Right forelimb (tissue), 1 donor: ENCODE results near the gene PJVK.

ENCODE experiments used
- DNase-seq: peaks from one replicate; pipeline ENCODE4 v3.0.0-alpha.2; 2018

PJVK gene

GRCh38 chr2:178484245-178485041, 33.3 kb downstream of the PJVK start:
- no peak for DNase-seq

GRCh38 chr2:178485356-178485755, 34.2 kb downstream of the PJVK start:
- no peak for DNase-seq

- no peak for DNase-seq
Observed at GRCh38 chr2:178491612-178492011, 40.4 kb downstream of the PJVK start.

GRCh38 chr2:178496049-178496448, 44.9 kb downstream of the PJVK start:
- DNase-seq = no peak

GRCh38 chr2:178498137-178498536, 47.0 kb downstream of the PJVK start:
- DNase-seq = no peak

- DNase-seq = no peak
Observed at GRCh38 chr2:178499640-178500039, 48.5 kb downstream of the PJVK start.

- DNase-seq = no peak
Observed at GRCh38 chr2:178502751-178503150, 51.6 kb downstream of the PJVK start.

GRCh38 chr2:178506101-178506500, 54.9 kb downstream of the PJVK start:
- no peak for DNase-seq

GRCh38 chr2:178506524-178506923, 55.3 kb downstream of the PJVK start:
- no peak for DNase-seq

- DNase-seq = no peak
Observed at GRCh38 chr2:178506949-178507348, 55.8 kb downstream of the PJVK start.

- DNase-seq = no peak
Observed at GRCh38 chr2:178508646-178509045, 57.5 kb downstream of the PJVK start.

- no peak for DNase-seq
Observed at GRCh38 chr2:178510384-178510783, 59.2 kb downstream of the PJVK start.
